RPMI7951 (cell line): Measurements from ENCODE around the gene DOCK2. TPM values are rescaled to one million over a fixed set of nuclear protein-coding genes. Genes with fewer than 3 reads are reported as not detected.
A peak's percentile ranks its signal among the peaks of the same experiment; 100 is the strongest.
"Not testable (repeated sequence)": the region's sequence is repeated elsewhere in the genome, so short reads cannot be mapped to it uniquely, and the experiment has no call there.

Source experiments
- DNase-seq: peaks from one replicate; pipeline ENCODE4 v3.0.0-alpha.2; 2012; ENCODE audit warnings: low read depth
- total RNA-seq: library from RNA; depleted of rRNA; stranded (reverse); fragments of >200 nt; shearing (Covaris generic); gene quantifications from 2 replicates; pipeline ENCODE4 v1.2.3, GENCODE V29; 2014

The DOCK2 gene
- total RNA-seq, 1 experiment from 2014 or later, result 12.5 TPM

DNA sequence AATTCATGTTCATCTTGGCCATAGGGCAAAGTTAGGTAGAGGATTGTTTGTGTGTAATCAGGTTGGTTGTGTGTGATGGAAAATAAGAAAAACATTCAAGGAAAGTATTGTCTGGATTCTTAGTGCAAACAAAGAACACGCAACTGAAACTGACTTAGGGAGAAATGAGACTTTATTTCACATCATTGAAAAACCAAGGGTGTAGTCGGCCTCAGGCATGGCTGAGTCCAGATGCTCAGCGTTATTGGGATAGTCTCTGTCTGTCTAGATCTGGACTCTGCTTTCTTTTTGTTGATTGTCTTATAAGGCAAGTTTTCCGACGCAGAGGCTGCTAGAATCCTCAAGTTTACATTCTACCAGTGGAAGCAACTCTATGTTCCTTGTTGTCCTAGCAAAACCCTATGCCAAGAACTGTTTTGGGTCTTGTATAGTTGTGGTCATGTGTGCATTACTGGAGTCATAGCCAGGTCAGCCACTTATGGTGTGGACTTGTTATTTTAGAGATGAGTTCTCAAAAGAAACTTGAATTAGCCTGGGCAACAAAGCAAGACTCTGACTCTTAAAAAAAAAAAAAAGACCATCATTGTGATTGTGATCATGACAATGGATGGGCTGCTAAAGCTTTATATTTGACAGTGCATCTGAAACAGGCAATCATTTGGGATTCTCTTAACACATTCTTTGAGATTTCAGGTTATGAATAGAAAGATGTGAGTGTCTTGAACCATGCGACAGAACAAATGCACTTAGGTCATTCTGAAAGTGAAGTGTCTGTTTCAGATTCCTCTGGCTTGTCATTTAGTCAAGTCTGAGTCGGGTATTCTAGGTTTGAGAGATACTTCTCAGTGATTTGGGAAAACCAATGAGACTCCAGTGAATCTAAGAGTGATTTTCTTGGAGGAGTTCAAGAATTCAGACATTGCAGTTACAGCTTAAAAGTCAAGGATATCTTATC is 82.6 kb downstream of the DOCK2 start:
- no peak for DNase-seq

DNA sequence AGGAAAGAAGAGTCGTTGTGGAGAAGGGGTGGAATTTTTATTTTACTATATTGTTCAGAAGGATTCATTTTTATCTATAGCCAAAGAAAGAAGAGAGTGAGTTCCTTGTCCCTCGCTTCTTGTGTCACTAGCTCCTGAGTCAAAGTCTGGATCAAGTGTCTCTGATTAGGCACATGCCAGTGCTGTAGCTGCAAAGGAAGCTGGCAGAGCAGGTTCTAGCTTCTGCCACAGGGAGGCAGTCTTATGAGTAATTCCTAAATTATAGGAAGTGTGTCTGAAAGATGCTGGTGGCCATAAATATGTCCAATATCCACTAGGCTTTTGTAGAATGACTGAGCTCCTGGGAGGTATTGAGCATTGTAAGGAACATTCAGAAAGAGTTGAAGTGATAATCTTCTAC is 84.7 kb downstream of the DOCK2 start:
- no peak for DNase-seq

GRCh38 chr5:169723103-169723831 is 86.2 kb downstream of the DOCK2 start:
- no peak for DNase-seq

GRCh38 chr5:169724303-169725087 is 87.4 kb downstream of the DOCK2 start:
- no peak for DNase-seq

DNA sequence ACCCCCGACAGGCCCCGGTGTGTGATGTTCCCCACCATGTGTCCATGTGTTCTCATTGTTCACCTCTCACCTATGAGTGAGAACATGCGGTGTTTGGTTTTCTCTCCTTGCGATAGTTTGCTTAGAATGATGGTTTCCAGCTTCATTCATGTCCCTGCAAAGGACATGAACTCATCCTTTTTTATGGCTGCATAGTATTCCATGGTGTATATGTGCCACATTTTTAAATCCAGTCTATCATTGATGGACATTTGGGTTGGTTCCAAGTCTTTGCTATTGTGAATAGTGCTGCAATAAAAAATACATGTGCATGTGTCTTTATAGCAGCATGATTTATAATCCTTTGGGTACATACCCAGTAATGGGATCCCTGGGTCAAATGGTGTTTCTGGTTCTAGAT is 88.6 kb downstream of the DOCK2 start:
- not testable (repeated sequence) for DNase-seq

- no peak for DNase-seq
Observed at GRCh38 chr5:169728418-169728817, 91.3 kb downstream of the DOCK2 start.

DNA sequence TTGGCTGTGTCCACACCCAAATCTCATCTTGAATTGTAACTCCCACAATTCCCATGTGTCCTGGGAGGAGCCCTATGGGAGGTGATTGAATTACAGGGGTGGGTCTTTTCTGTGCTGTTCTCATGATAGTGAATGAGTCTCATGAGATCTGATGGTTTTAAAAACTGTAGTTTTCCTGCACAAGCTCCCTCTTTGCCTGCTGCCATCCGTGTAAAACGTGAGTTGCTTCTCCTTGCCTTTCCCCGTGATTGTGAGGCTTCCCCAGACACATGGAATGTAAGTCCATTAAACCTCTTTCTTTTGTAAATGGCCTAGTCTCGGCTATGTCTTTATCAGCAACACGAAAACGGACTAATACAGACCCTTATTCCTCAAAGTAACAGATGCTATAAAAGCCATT is 94.1 kb downstream of the DOCK2 start:
- DNase-seq, result no peak

- DNase-seq, result no peak
Observed at GRCh38 chr5:169732841-169733240, 95.8 kb downstream of the DOCK2 start.

DNA sequence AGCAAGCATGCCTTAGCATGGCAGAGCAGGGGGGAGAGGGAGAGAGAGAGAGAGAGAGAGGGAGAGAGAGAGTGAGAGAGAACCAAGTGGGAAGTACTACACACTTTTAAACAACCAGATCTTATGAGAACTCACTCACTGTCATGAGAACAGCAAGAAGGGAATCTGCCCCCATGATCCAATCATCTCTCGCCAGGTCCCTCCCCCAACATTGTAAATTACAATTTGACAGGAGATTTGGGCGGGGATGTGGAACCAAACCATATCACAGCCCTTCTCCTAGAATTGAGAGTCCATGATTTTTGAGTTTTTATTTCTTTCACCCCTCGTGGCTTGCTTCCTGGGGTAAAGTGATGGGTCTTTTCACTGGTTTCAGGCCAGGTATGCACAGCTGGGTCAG is 98.8 kb downstream of the DOCK2 start:
- no peak for DNase-seq

- DNase-seq, result no peak
Observed at GRCh38 chr5:169736653-169737052, 99.6 kb downstream of the DOCK2 start.

- DNase-seq, result no peak
Observed at GRCh38 chr5:169740435-169740834, 103.4 kb downstream of the DOCK2 start.

DNA sequence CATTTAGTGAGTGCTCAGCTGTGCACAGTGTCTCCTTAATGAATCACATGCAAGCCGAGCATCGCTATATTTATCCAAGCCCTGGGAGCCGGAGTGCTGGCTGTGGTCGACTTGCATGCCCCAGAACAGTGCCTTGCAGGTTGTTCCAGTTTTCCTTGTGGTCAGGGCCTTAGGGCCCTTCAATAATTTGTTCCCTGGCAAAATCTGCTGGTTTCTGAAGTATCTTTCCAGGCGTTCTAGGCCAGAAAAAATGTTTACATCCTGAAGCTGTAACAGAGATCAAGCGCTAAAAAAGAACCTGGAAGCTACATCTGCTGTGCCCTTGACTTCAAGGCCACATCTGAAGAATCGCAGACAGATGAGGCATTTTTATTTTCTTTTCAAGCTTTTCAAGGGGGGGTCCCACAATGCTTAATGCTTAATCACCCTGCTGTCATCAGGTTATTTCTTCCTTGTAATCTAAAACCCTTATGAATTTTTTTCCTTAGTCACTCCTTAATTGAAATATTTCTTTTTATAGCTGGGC is 105.8 kb downstream of the DOCK2 start:
- peak; percentile 97 for DNase-seq

DNA sequence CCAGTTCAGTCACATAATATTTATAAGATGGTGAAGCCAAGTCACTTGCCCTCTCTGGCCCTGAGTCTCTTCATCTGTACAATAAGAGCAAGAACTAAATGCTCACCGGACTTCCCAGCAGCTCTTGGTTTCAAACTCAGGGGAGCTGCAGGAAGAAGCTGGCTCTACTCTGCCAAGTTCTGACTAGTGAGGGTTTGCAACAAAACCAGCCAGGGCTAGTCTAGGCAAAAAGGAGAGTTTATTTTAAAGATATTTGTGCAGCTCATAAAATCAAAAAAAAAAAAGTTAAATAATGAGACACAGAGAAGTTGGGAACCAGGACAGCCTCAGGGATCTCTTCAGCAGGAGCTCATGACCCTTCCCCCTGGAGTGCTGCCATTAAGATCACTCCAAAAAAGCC is 107.3 kb downstream of the DOCK2 start:
- DNase-seq, result no peak

DNA sequence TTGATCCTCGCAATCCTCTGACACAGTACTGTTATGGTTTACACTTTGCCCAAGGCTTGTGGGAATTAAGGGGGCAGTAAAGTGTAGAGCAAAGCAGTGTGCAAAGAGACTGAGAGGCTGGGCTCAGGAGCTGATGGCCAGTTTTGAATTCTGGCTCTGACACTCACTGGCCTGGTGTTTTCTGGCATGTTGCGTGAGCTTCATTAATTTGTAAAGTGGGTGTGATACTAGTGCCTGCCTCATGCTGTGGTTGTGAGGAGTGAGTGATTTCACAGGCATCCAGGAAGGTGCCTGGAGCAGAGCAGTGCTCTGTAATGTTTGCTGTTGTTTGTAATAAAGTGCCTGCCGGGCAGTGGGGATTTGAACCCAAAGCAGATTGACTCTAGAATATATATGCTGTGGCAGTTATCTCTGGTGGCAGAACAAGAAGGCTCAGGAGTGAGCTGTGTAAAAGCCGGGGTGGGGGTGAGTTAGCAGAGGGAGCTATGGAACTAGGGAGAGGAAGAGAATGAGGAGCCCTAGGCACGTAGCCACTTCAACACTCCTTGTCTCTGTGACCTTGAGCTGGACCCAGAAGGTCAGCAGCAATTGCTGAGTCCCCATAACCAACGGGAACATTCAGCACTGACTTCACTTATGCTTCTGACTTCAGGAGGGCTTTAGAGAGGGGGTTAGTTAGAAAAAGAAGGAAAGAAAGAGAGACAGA is 108.5 kb downstream of the DOCK2 start:
- DNase-seq, result peak; percentile 87

DNA sequence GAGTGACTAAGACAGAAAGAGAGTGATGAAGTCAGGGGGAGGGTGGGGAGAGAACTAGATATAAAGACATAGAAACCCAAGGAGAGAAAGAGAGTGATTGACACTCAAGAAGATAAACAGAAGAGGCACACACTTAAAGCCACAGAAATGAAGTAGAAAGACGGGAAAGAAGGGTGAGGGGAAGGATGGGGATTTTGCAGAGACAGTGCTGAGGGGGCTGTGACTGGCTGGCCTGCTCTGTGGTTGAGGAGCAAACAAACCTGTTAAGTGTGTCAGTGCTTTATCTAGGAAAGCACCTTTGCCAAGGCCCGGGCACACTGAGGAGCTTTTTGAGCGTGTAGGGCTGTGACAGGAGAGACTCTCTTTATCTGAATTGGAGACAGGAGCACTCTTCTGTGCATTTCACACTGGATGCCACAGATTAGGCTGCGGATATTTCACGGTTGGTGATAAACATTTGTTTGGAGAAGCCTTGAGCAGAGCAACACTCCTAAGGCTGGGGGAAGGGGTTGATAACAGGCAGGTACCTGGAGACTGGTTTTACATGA is 109.1 kb downstream of the DOCK2 start:
- no peak for DNase-seq

GRCh38 chr5:169748174-169748573 is 111.1 kb downstream of the DOCK2 start:
- no peak for DNase-seq

- no peak for DNase-seq
Observed at GRCh38 chr5:169749295-169749694, 112.2 kb downstream of the DOCK2 start.

DNA sequence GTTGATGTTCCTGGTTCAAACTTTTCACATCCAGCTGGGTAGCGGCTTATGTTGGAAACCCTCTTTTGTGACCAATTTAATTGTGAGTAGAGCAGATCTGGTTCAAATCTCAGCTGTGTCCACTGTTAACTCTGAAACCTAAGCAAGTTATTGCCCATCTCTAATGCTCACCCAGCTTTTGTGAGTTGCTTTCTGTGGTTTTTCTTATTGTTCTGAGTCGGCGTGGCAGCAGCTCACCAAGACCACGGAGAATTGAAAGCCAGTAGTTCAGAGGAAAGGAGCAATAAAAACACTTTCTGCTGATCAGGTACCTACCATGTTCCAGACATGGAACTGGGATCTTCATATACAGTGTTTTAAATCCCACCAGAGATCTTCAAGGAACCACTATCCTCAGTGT is 114.4 kb downstream of the DOCK2 start:
- no peak for DNase-seq

DNA sequence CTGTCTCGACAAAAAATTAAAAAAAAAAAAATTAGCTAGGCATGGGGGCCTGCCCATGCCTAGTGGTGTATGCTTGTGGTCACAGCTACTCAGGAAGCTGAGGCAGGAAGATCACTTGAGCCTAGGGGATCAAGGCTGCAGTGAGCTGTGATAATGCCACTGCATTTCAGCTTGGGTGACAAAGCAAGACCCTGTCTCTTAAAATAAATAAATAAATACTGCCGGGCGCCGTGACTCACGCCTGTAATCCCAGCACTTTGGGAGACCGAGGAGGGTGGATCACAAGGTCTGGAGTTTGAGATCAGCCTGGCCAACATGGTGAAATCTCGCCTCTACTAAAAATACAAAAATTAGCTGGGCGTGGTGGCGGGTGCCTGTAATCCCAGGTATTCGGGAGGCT is 115.5 kb downstream of the DOCK2 start:
- not testable (repeated sequence) for DNase-seq

DNA sequence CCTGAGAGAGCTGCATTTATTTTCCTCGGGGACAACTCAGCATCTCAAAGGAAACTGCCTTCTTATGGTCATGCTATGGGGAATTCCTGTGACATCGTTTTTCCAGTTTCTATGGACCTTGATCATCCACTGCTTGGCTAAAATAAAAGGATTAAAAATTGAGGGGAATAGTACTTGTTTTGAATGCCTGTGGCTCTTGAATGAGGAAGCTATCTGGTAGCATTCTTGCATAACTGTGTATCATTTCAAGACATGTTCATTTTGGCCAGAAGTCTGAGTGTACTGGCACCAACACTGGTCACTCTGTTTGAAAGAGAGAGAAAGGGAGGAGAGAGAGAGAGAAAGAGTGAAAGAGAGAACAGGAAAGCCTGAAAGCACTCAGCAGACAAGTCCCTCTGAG is 116.7 kb downstream of the DOCK2 start:
- DNase-seq, result no peak

- no peak for DNase-seq
Observed at GRCh38 chr5:169754737-169755136, 117.7 kb downstream of the DOCK2 start.
